ENCODE data around the gene MAN1A1.

DNA sequence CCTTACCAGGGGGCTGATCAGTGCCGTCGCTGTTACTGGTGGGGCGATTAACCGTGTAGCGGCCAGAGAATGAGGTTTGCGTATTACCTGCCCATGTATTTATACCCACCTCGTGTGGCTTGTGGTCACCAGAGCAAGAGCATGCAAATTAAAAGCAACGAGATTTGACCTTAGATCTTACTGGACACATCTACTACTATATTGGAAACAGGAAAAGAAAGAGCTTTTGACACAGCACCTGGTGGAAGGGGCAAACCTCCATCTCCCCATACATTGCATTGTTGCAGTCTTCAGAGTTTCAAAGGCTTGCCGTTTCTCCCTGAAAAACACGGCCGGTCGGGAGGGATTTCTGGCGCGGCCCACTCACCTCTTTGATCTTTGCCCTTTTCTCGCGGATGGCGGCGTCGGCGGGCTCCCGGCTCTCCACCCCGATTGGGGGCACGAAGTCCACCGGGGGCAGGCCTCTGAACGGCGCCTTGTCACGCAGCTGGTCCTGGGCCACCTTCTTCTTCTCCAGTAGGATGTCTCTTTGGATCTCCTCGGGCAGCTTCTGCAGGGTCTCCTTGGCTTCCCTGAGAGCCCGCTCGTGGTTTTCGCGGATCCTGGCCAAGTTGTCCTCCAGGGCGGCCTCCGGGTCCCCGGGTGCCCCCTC is 1.3 kb downstream of the MAN1A1 start:
- TF ChIP-seq, protein P1, sequence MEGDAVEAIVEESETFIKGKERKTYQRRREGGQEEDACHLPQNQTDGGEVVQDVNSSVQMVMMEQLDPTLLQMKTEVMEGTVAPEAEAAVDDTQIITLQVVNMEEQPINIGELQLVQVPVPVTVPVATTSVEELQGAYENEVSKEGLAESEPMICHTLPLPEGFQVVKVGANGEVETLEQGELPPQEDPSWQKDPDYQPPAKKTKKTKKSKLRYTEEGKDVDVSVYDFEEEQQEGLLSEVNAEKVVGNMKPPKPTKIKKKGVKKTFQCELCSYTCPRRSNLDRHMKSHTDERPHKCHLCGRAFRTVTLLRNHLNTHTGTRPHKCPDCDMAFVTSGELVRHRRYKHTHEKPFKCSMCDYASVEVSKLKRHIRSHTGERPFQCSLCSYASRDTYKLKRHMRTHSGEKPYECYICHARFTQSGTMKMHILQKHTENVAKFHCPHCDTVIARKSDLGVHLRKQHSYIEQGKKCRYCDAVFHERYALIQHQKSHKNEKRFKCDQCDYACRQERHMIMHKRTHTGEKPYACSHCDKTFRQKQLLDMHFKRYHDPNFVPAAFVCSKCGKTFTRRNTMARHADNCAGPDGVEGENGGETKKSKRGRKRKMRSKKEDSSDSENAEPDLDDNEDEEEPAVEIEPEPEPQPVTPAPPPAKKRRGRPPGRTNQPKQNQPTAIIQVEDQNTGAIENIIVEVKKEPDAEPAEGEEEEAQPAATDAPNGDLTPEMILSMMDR (conservative IDR thresholded peaks at IDR 0.05 in 1 of 2, IDR thresholded peaks at IDR 0.05 in 1 of 2; ENCODE audit: extremely low read depth in 1 of 2, insufficient read depth in 1 of 2, low read depth in 1 of 2, low read length in 2 of 2): no peak
- peak; percentile 79 for TF ChIP-seq EZH2 (IDR thresholded peaks at IDR 0.05; ENCODE audit: borderline replicate concordance, low read length)

Data from mammary epithelial cell (primary cell).